GM12878 (cell line): Measurements from ENCODE around the gene EFNA3. TPM values are rescaled to one million over a fixed set of nuclear protein-coding genes. Genes with fewer than 3 reads are reported as not detected.

Experiments used
- ATAC-seq: fragments of 200-7000 bp; cut with Tn5 transposase; 3 replicates; pipeline ENCODE4 v1.9.1; 2020; ENCODE audit warnings: mild to moderate bottlenecking, moderate library complexity
- BruUV-seq: library from RNA; stranded (reverse); fragments of 400-500 nt; replicated peaks from 2 replicates; lab custom pipeline; 2021; lab: Mats Ljungman, UMichigan
- CTCF ChIA-PET: fragments of 300-600 bp; sonication (Branson Sonifier 250); formaldehyde crosslinking; extraction: SDS; loops from one replicate; lab custom pipeline; 2021; ENCODE audit warnings: inconsistent platforms; lab: Yijun Ruan, JAX
- POLR2A ChIA-PET: fragments of 350-600 bp; formaldehyde crosslinking; extraction: SDS; loops from one replicate; lab custom pipeline; 2021; ENCODE audit warnings: inconsistent platforms; lab: Charles Lee
- RAD21 ChIA-PET: fragments of 300-600 bp; sonication (Branson Sonifier 250); formaldehyde crosslinking; loops from one replicate; lab custom pipeline; 2023; ENCODE audit warnings: antibody characterized with exemption; ENCODE audit not compliant: unreplicated experiment; lab: Charles Lee
- SMC1A ChIA-PET: fragments of 300-600 bp; sonication (Branson Sonifier 250); formaldehyde crosslinking; loops from one replicate; lab custom pipeline; 2023; ENCODE audit not compliant: unreplicated experiment, uncharacterized antibody; lab: Charles Lee
- DNase-seq: peaks from one replicate; pipeline ENCODE4 v3.0.0-alpha.2; 2011; ENCODE audit warnings: low read depth, low spot score
- FAIRE-seq: peaks from 3 replicates; lab custom pipeline; 2011; peaks lifted over from hg19 to GRCh38; lab: Jason Lieb, UNC
- H2AFZ ChIP-seq: 2 replicates; pipeline ENCODE4 v1.6.0; 2011; ENCODE audit warnings: low read depth, low read length, control low read depth; ENCODE audit not compliant: control insufficient read depth
- H3K27ac ChIP-seq: 2 replicates; pipeline ENCODE4 v1.5.1; 2011; ENCODE audit warnings: control low read depth; ENCODE audit not compliant: control insufficient read depth, insufficient read depth
- H3K27me3 ChIP-seq, 2 experiments: replicated peaks in 1 of 2; 2 replicates each; pipeline versions ENCODE4 v1.6.0 to v1.6.1; 2011; ENCODE audit warnings: low read length in 1 of 2; ENCODE audit not compliant: control insufficient read depth in 2 of 2, insufficient read depth in 2 of 2
- H3K36me3 ChIP-seq, 2 experiments: 2 replicates each; pipeline ENCODE4 v1.5.1; 2011; ENCODE audit warnings: low read length in 1 of 2; ENCODE audit not compliant: control insufficient read depth in 2 of 2, insufficient read depth in 2 of 2
- H3K4me1 ChIP-seq: 2 replicates; pipeline ENCODE4 v1.6.1; 2011; ENCODE audit warnings: mild to moderate bottlenecking, low read length, moderate library complexity, mixed read lengths; ENCODE audit not compliant: control insufficient read depth, insufficient read depth
- H3K4me2 ChIP-seq: 2 replicates; pipeline ENCODE4 v1.6.0; 2011; ENCODE audit warnings: control low read depth; ENCODE audit not compliant: control insufficient read depth, insufficient read depth
- H3K4me3 ChIP-seq: fragments of 200-600 bp; sonication (generic); 2 replicates; pipeline ENCODE4 v1.5.1; 2016
- H3K79me2 ChIP-seq: 2 replicates; pipeline ENCODE4 v1.6.0; 2011; ENCODE audit warnings: low read length; ENCODE audit not compliant: control insufficient read depth, insufficient read depth
- H3K9ac ChIP-seq: 2 replicates; pipeline ENCODE4 v1.8.0; 2011; ENCODE audit warnings: low read length, control low read depth, mixed read lengths; ENCODE audit not compliant: control insufficient read depth, insufficient read depth
- H3K9me3 ChIP-seq: replicated peaks from 3 replicates; pipeline ENCODE4 v1.5.1; 2011; ENCODE audit warnings: mild to moderate bottlenecking, low read length; ENCODE audit not compliant: control insufficient read depth, insufficient read depth
- H4K20me1 ChIP-seq: 2 replicates; pipeline ENCODE4 v1.6.0; 2011; ENCODE audit not compliant: control insufficient read depth, insufficient read depth
- E2F8 ChIP-seq: fragments of 450-650 bp; IDR thresholded peaks from 2 replicates; pipeline ENCODE4 v1.6.1; 2018; ENCODE audit warnings: mild to moderate bottlenecking, low read depth, moderate library complexity; ENCODE audit not compliant: partially characterized antibody
- FOS ChIP-seq: IDR thresholded peaks from 3 replicates; pipeline ENCODE4 v1.6.1; 2011; ENCODE audit warnings: borderline replicate concordance; ENCODE audit not compliant: insufficient read length; ENCODE audit errors: extremely low read depth
- MLLT1 ChIP-seq: fragments of 450-650 bp; IDR thresholded peaks from 2 replicates; pipeline ENCODE4 v1.6.1; 2016; ENCODE audit warnings: mild to moderate bottlenecking
- MTA3 ChIP-seq: IDR thresholded peaks from 2 replicates; pipeline ENCODE4 v1.6.1; 2012; ENCODE audit warnings: low read length, inconsistent platforms, borderline replicate concordance
- MYC ChIP-seq: IDR thresholded peaks from 2 replicates; pipeline ENCODE4 v1.6.1; 2011; ENCODE audit warnings: mild to moderate bottlenecking, low read length, moderate library complexity, inconsistent platforms; ENCODE audit not compliant: insufficient read depth, insufficient replicate concordance, insufficient read length, severe bottlenecking
- POLR2A ChIP-seq: IDR thresholded peaks from 2 replicates; pipeline ENCODE4 v1.6.1; 2011; ENCODE audit warnings: low read depth, mild to moderate bottlenecking, low read length
- WGBS: methylation state at CpG from one replicate; pipeline ENCODE4 v1.1.6; 2016; ENCODE audit warnings: low lambda C conversion rate; ENCODE audit not compliant: insufficient replicate concordance, insufficient coverage; ENCODE audit errors: missing lambda C conversion rate; 5-methylcytosine and 5-hydroxymethylcytosine counted together
- in situ Hi-C: fragments of 300-500 bp; cut with MboI; formaldehyde crosslinking; loops from 9 replicates; pipeline ENCODE4 v1.14.3; 2018; ENCODE audit warnings: mixed read lengths
- intact Hi-C: fragments of 100-400 bp; cut with micrococcal nuclease; formaldehyde crosslinking; loops from one replicate; pipeline ENCODE4 v1.14.2; 2022; ENCODE audit not compliant: unreplicated experiment
- polyA plus RNA-seq, 11 experiments: library from polyadenylated mRNA; depleted of rRNA in 4 of 11; unstranded in 6 of 11; stranded (reverse) in 5 of 11; fragments of >200 nt; fragmentation: Nextera tagmentation in 4 of 11; fragmentation: Illumina TruSeq in 1 of 11; extraction: Ambion mirVana in 4 of 11; extraction: Trizol in 1 of 11; gene quantifications; 1 replicate in 1 of 11; 2 replicates in 10 of 11; pipeline versions ENCODE4 v1.2.1 to v1.2.3, GENCODE V29; 2011 to 2016; ENCODE audit warnings: inconsistent platforms in 2 of 11, missing spikeins in 2 of 11, low read depth in 1 of 11
- total RNA-seq, 4 experiments: library from RNA; depleted of rRNA in 3 of 4; stranded (reverse); fragments of >200 nt in 3 of 4; fragmentation: Illumina TruSeq in 1 of 4; extraction: Trizol in 1 of 4; gene quantifications; 2 replicates each; pipeline versions ENCODE4 v1.2.1 to v1.2.3, GENCODE V29; 2013 to 2021
- TF ChIP-seq, protein P1 (sequence below): fragments of 450-650 bp; conservative IDR thresholded peaks from 2 replicates; pipeline ENCODE4 v1.6.1; 2017; ENCODE audit warnings: mild to moderate bottlenecking, moderate library complexity

The EFNA3 gene
- total and polyA plus RNA-seq, 10 of the 15 experiments (the other 5 are each of a cell fraction or from before 2014, with no cell fraction given), result 0.08 to 5.4 (median 1.1) TPM

DNA sequence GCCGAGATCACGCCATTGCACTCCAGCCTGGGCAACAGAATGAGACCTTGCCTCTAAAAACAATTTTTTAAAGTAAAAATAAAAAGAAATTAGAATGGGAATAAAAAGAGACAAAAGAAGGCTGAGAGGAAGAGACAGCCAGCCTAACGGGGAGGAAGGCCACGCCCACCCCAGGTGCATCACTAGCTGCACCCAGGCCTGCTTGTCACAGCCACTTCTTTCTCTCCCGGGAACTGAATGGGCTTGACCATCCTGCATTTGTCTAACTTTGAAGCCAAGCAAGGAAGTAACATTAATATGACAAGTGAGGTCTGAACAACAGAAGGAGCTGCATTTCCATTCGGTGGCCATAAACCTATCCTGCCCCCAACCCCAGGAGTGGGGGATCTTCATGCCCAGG, 28.2 kb downstream of the EFNA3 start:
- Histone ChIP-seq H3K9me3 (no peaks in the 10 kb centered on the region), H3K27ac (no peak overlapping the region), H3K36me3 (no peaks in the 10 kb centered on the region), H3K4me3 (no peak overlapping the region), H4K20me1 (no peaks in the 10 kb centered on the region), H3K9ac (no peak overlapping the region), H3K27me3 (no peaks in the 10 kb centered on the region), H3K79me2 (no peaks in the 10 kb centered on the region), H3K4me1 (no peaks in the 10 kb centered on the region), H2AFZ (no peak overlapping the region), H3K4me2 (no peak overlapping the region)
- intact Hi-C loops, result no loop called here
- BruUV-seq, result no TSS peak
- ChIA-PET RAD21 (no interaction called here), POLR2A (no interaction called here), SMC1A (interaction anchor here (1.2 to 2.1 kb wide), 3 partner anchors 11 to 66 kb away, joined by 5 read pairs; partner anchors contain the start of gene KRTCAP2), CTCF (interaction anchor here (1.2 to 3.0 kb wide), 4 partner anchors 8 to 15 kb away, joined by 3 to 9 read pairs (median 6); no protein-coding TSS in a partner anchor)
- no peak for ATAC-seq
- WGBS, result 39% methylated on average over 6 of the region's 6 CpGs
- no peak for DNase-seq
- no peak for FAIRE-seq
- no peak for TF ChIP-seq MTA3
- TF ChIP-seq MYC, result no peak
- no peak for TF ChIP-seq POLR2A
- TF ChIP-seq FOS, result no peak
- no peak for TF ChIP-seq MLLT1
- TF ChIP-seq, protein P1, sequence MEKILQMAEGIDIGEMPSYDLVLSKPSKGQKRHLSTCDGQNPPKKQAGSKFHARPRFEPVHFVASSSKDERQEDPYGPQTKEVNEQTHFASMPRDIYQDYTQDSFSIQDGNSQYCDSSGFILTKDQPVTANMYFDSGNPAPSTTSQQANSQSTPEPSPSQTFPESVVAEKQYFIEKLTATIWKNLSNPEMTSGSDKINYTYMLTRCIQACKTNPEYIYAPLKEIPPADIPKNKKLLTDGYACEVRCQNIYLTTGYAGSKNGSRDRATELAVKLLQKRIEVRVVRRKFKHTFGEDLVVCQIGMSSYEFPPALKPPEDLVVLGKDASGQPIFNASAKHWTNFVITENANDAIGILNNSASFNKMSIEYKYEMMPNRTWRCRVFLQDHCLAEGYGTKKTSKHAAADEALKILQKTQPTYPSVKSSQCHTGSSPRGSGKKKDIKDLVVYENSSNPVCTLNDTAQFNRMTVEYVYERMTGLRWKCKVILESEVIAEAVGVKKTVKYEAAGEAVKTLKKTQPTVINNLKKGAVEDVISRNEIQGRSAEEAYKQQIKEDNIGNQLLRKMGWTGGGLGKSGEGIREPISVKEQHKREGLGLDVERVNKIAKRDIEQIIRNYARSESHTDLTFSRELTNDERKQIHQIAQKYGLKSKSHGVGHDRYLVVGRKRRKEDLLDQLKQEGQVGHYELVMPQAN, result no peak
- TF ChIP-seq E2F8, result no peak
- in situ Hi-C loops, result no loop called here
